ENCODE measurements around the gene HLA-DMA.

Gene HLA-DMA

GRCh38 chr6:32952817-32953739, at the start of gene HLA-DMA:
Gene HLA-DMA, minus strand, starts transcription at chr6:32953097. Its CDS starts 61 bp downstream, at chr6:32953036.
- peak; percentile 78 for DNase-seq (ENCODE audit: low spot score)

GRCh38 chr6:33001685-33002084, 48.8 kb upstream of the HLA-DMA start:
- no peak for DNase-seq (ENCODE audit: low spot score)

GRCh38 chr6:33000055-33000454, 47.2 kb upstream of the HLA-DMA start:
- DNase-seq (ENCODE audit: low spot score): no peak

- no peak for DNase-seq (ENCODE audit: low spot score)
These were observed 42.6 kb upstream of the HLA-DMA start for GRCh38 chr6:32995448-32995847.

GRCh38 chr6:32993363-32993973, 40.6 kb upstream of the HLA-DMA start:
- no peak for DNase-seq (ENCODE audit: low spot score)

GRCh38 chr6:32991972-32992371, 39.1 kb upstream of the HLA-DMA start:
- DNase-seq (ENCODE audit: low spot score): no peak

- DNase-seq (ENCODE audit: low spot score): no peak
These were observed 36.5 kb upstream of the HLA-DMA start for GRCh38 chr6:32989368-32989767.

GRCh38 chr6:32984622-32985389, 31.9 kb upstream of the HLA-DMA start:
- DNase-seq (ENCODE audit: low spot score): peak; percentile 80

GRCh38 chr6:32983964-32984621, 31.2 kb upstream of the HLA-DMA start:
- no peak for DNase-seq (ENCODE audit: low spot score)

GRCh38 chr6:32983493-32983848, 30.6 kb upstream of the HLA-DMA start:
- no peak for DNase-seq (ENCODE audit: low spot score)

GRCh38 chr6:32982702-32983492, 30.0 kb upstream of the HLA-DMA start:
- DNase-seq (ENCODE audit: low spot score): no peak

GRCh38 chr6:32982084-32982701, 29.3 kb upstream of the HLA-DMA start:
- no peak for DNase-seq (ENCODE audit: low spot score)

GRCh38 chr6:32980488-32981038, 27.7 kb upstream of the HLA-DMA start:
- no peak for DNase-seq (ENCODE audit: low spot score)

- DNase-seq (ENCODE audit: low spot score): no peak
These were observed 27.0 kb upstream of the HLA-DMA start for GRCh38 chr6:32979720-32980487.

- no peak for DNase-seq (ENCODE audit: low spot score)
These were observed 25.0 kb upstream of the HLA-DMA start for GRCh38 chr6:32977953-32978324.

GRCh38 chr6:32977272-32977952, 24.5 kb upstream of the HLA-DMA start:
- no peak for DNase-seq (ENCODE audit: low spot score)

- no peak for DNase-seq (ENCODE audit: low spot score)
These were observed 23.6 kb upstream of the HLA-DMA start for GRCh38 chr6:32976334-32977069.

- DNase-seq (ENCODE audit: low spot score): no peak
These were observed 23.0 kb upstream of the HLA-DMA start for GRCh38 chr6:32975886-32976285.
